ENCODE measurements around the gene OTOR. TPM values are rescaled to one million over a fixed set of nuclear protein-coding genes. Genes with fewer than 3 reads are reported as not detected.

The OTOR gene, protein sequence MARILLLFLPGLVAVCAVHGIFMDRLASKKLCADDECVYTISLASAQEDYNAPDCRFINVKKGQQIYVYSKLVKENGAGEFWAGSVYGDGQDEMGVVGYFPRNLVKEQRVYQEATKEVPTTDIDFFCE
- total RNA-seq (not detected), polyA plus RNA-seq (not detected)
- long read RNA-seq, donor 1 = 0 reads
- long read RNA-seq, donor 2 = 0 reads

DNA sequence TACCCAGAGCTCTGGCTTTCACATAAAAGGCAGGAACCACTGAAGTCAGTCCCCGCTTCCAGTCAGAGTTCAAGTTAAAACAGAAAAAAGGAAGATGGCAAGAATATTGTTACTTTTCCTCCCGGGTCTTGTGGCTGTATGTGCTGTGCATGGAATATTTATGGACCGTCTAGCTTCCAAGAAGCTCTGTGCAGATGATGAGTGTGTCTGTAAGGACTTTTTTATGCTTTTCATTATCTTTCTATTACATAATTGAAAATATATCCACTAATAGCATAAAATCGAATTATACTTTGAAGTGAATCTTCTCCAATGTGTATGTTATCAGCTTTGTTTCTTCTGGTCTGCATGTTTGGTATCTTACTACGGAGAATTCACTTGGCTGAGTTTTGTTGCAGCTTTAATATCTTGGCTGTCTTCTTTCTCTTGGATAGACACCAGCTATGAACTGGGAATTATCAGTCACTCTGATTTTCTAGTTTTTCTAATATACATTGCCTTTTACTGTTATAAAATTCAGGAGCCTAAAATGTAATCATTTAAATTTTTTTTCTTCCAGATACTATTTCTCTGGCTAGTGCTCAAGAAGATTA, at the start of gene OTOR:
OTOR (plus strand) TSS at position 51 of the 593 bp plus-strand sequence; CDS start at position 95, 44 bp downstream.
- WGBS, 3 donors = 50 to 53% (median 50%) methylated on average over 5 of the region's 5 CpGs
- no peak within 1 kb of the TSS for H3K27ac ChIP-seq
- no peaks in the 10 kb centered on the region for H3K9me3 ChIP-seq
- H3K4me3 ChIP-seq = no peak within 1 kb of the TSS
- DNase-seq (no peak), ATAC-seq (no peak)
- peaks cover 0 to 4% (median 0%) of the 10 kb centered on the region in 3 donors for H3K27me3 ChIP-seq (ENCODE audit: insufficient read depth in 3 of 3, low read length in 2 of 3)
- H3K36me3 ChIP-seq (ENCODE audit: insufficient read depth in 1 of 2, low read depth in 1 of 2) = no peaks in the 10 kb centered on the region
- intact Hi-C loops (cut with DNase I) = no loop called here
- no peaks in the 10 kb centered on the region for H3K4me1 ChIP-seq
- TF ChIP-seq, protein P1, sequence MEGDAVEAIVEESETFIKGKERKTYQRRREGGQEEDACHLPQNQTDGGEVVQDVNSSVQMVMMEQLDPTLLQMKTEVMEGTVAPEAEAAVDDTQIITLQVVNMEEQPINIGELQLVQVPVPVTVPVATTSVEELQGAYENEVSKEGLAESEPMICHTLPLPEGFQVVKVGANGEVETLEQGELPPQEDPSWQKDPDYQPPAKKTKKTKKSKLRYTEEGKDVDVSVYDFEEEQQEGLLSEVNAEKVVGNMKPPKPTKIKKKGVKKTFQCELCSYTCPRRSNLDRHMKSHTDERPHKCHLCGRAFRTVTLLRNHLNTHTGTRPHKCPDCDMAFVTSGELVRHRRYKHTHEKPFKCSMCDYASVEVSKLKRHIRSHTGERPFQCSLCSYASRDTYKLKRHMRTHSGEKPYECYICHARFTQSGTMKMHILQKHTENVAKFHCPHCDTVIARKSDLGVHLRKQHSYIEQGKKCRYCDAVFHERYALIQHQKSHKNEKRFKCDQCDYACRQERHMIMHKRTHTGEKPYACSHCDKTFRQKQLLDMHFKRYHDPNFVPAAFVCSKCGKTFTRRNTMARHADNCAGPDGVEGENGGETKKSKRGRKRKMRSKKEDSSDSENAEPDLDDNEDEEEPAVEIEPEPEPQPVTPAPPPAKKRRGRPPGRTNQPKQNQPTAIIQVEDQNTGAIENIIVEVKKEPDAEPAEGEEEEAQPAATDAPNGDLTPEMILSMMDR (IDR thresholded peaks at IDR 0.05) = no peak

DNA sequence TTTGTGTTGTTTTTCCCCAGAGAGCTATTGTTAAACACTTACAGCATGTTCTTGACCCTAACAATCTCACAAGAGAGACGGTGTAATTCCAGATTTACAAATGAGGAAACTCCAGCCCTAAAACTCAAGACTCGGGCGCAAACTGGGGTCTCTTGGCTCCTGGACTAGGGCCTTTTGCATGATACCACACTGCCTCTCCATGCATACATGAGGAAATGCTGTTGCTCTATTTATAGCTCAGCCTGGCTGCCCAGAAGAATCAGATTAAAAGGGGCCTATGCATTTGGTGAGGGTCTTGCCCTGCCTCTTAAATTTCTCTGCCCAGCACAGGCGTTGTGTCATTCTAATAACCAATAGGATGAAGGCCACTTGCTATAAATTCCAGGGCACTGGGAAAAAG, 48.9 kb upstream of the OTOR start:
- H3K4me3 ChIP-seq = no peak overlapping the region
- intact Hi-C loops (cut with DNase I) = no loop called here
- TF ChIP-seq, protein P1 (IDR thresholded peaks at IDR 0.05) = peak; percentile 15
- H3K27ac ChIP-seq = no peak overlapping the region
- no peaks in the 10 kb centered on the region for H3K9me3 ChIP-seq
- no peaks in the 10 kb centered on the region for H3K4me1 ChIP-seq
- WGBS, 3 donors = 50 to 65% (median 57%) methylated on average over 4 of the region's 4 CpGs
- no peaks in the 10 kb centered on the region for H3K36me3 ChIP-seq (ENCODE audit: insufficient read depth in 1 of 2, low read depth in 1 of 2)
- no peaks in the 10 kb centered on the region for H3K27me3 ChIP-seq (ENCODE audit: insufficient read depth in 3 of 3, low read length in 2 of 3)
- ATAC-seq (peak in 2 of 4 donors; percentile 56 to 57), DNase-seq (no peak)

DNA sequence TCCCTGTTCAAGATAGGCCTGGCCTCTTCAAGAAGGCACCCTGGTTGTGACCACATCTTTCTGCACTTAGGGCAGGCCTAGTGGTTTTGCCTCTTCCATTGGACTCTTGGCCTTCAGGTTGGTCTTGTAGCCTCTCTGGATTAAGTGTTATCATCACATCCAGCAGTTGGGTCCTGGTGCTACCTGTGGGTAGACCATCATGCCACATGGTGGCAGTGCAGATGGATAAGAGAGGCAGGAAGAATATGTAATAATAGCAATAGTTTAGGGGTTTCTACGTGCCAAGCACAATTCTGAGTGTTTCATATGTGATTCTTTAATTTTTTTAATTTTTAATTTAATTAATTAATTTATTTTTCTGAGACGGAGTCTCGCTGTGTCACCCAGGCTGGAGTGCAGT, 46.9 kb upstream of the OTOR start:
- WGBS, 3 donors = 47 to 73% (median 57%) methylated on average over 3 of the region's 3 CpGs
- Histone ChIP-seq H3K9me3 (no peaks in the 10 kb centered on the region), H3K27me3 (ENCODE audit: insufficient read depth in 3 of 3, low read length in 2 of 3) (no peaks in the 10 kb centered on the region), H3K4me1 (no peaks in the 10 kb centered on the region), H3K4me3 (no peak overlapping the region), H3K27ac (no peak overlapping the region), H3K36me3 (ENCODE audit: insufficient read depth in 1 of 2, low read depth in 1 of 2) (no peaks in the 10 kb centered on the region)
- TF ChIP-seq, protein P1 (IDR thresholded peaks at IDR 0.05) = peak; percentile 37
- DNase-seq = no peak
- ATAC-seq = peak in 1 of 4 donors; percentile 58
- intact Hi-C loops (cut with DNase I) = loop anchor here in 1 of 2 donors (5.0 kb wide), 1 partner anchor 61 kb away; no protein-coding TSS in a partner anchor

DNA sequence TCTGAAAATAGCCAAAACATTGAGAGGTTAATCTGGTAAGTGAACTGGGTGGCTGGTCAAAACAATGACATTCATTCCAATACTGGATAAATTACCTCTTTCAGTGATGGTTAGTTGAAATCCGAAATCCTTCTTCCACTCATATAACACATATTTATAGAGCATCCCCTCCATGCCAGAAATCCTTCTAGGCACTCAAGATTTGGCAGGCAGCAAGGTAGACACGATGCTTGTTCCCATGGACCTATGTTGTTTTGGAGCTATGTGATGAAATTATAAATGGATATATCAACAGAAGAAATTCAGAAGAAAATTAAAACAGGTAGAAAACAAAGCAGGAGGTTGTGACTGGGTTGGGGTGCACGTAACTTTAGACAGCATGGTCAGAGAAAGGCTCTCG, 44.6 kb upstream of the OTOR start:
- intact Hi-C loops (cut with DNase I) = loop anchor here in 1 of 2 donors (5.0 kb wide), 1 partner anchor 59 kb away; no protein-coding TSS in a partner anchor
- H3K27ac ChIP-seq = no peak overlapping the region
- H3K9me3 ChIP-seq = no peaks in the 10 kb centered on the region
- no peaks in the 10 kb centered on the region for H3K4me1 ChIP-seq
- TF ChIP-seq, protein P1 (IDR thresholded peaks at IDR 0.05) = no peak
- no peaks in the 10 kb centered on the region for H3K36me3 ChIP-seq (ENCODE audit: insufficient read depth in 1 of 2, low read depth in 1 of 2)
- H3K4me3 ChIP-seq = no peak overlapping the region
- ATAC-seq (no peak), DNase-seq (no peak)
- WGBS, 3 donors = 74 to 88% (median 79%) methylated on average over 4 of the region's 4 CpGs
- H3K27me3 ChIP-seq (ENCODE audit: insufficient read depth in 3 of 3, low read length in 2 of 3) = no peaks in the 10 kb centered on the region

Data from psoas muscle (tissue), 8 donors.